ENCODE data around the gene PVR. TPM values are rescaled to one million over a fixed set of nuclear protein-coding genes. Genes with fewer than 3 reads are reported as not detected.

PVR gene
- total and polyA plus RNA-seq, 8 donors = 9.3 to 28.8 (median 18.7) TPM

DNA sequence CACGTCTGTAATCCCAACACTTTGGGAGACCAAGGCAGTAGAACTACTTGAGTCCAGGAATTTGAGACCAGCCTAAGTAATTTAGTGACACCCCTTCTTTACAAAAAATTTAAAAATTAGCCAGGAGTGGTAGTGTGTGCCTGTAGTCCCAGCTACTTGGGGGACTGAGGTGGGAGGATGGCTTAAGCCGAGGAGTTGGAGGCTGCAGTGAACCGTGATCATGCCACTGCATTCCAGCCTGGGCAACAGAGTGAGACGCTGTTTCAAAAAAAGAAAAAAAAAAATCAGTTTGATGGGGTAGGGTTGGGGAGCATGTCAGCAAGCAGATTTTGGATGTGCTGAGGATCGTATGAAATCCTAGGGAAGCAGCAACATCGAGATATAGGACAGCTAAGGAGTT lies 31.8 kb downstream of the PVR start:
- DNase-seq (peak in 1 of 6 donors; percentile 1), FAIRE-seq (no peak), ATAC-seq (no peak)
- H3K27me3 ChIP-seq = no peaks in the 10 kb centered on the region
- no peaks in the 10 kb centered on the region for H3K36me3 ChIP-seq
- no peak overlapping the region for H3K4me3 ChIP-seq
- TF ChIP-seq, protein P1, sequence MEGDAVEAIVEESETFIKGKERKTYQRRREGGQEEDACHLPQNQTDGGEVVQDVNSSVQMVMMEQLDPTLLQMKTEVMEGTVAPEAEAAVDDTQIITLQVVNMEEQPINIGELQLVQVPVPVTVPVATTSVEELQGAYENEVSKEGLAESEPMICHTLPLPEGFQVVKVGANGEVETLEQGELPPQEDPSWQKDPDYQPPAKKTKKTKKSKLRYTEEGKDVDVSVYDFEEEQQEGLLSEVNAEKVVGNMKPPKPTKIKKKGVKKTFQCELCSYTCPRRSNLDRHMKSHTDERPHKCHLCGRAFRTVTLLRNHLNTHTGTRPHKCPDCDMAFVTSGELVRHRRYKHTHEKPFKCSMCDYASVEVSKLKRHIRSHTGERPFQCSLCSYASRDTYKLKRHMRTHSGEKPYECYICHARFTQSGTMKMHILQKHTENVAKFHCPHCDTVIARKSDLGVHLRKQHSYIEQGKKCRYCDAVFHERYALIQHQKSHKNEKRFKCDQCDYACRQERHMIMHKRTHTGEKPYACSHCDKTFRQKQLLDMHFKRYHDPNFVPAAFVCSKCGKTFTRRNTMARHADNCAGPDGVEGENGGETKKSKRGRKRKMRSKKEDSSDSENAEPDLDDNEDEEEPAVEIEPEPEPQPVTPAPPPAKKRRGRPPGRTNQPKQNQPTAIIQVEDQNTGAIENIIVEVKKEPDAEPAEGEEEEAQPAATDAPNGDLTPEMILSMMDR (IDR thresholded peaks at IDR 0.05) = no peak
- no peaks in the 10 kb centered on the region for H3K4me1 ChIP-seq
- no peaks in the 10 kb centered on the region for H3K9me3 ChIP-seq
- H3K27ac ChIP-seq = no peak overlapping the region
- intact Hi-C loops (cut with DNase I) = no loop called here
- WGBS, 2 donors = 90 to 92% methylated on average over 6 of the region's 6 CpGs

DNA sequence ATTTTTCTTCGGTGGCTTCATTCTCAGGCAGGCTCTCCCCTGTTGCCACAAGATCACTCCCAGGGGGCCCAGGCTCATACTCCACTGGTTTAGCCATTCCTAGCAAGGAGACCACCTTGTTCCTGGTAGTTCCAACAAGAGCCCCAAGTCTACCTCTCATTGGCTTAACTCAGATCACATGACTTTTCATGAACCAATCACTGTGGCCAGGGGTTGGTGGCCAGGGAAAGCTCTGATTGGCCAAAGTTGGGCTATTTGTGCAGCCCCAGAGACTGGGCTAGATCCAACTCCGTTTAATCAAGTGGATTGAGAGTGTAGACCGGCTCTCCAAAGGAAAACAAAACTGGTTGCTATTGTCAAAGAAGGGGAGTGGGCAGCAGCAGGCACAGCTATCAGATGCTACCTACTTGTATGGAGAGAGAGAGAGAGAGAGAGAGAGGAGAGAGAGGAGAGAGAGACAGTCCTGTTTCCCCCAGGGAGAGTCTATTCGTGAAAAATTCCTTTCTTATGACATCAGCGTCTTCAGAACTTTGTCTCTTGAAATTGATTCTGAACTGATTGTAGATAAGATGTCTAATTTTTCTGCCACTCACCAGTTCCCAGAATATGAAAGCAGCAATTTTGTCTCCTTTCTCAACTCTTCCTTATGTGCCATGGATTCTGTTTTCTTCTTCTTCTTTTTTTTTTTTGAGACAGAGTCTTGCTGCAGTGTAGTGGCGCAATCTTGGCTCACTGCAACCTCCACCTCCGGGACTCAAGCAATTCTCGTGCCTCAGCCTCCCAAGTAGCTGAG lies 33.5 kb downstream of the PVR start:
- no peaks in the 10 kb centered on the region for H3K9me3 ChIP-seq
- TF ChIP-seq, protein P1 (IDR thresholded peaks at IDR 0.05) = no peak
- 66 to 70% methylated on average over 8 of the region's 8 CpGs for WGBS, 2 donors
- DNase-seq (peak in 1 of 6 donors; percentile 2), ATAC-seq (peak in 2 of 4 donors; percentile 17 to 43), FAIRE-seq (no peak)
- H3K4me1 ChIP-seq = no peaks in the 10 kb centered on the region
- H3K27me3 ChIP-seq = no peaks in the 10 kb centered on the region
- no peaks in the 10 kb centered on the region for H3K36me3 ChIP-seq
- intact Hi-C loops (cut with DNase I) = no loop called here
- no peak overlapping the region for H3K27ac ChIP-seq
- H3K4me3 ChIP-seq = no peak overlapping the region

DNA sequence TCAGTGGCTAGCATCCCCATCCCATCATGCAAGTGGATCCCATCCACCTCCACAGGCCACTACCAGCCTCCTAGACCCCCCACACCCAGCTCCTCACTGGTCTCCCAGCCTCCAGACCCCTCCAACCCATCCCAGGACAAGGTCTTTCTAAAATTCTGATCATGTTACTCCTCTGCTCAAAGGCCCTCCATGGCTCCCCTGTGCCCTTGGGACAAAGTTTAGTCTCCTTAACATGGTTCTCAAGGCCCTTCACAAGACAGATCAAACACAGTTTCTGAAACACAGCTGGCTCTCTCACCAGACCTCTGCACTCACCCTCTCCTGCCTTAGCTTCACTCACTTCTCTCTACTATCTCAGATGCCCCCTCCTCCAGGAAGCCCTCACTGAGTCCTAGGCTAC lies 36.8 kb downstream of the PVR start:
- FAIRE-seq (no peak), DNase-seq (no peak), ATAC-seq (no peak)
- intact Hi-C loops (cut with DNase I) = loop anchor here in 2 of 3 donors (10.0 kb wide), 2 partner anchors 94 to 154 kb away; partner anchors contain the start of gene CBLC (in 1 of the 2)
- no peaks in the 10 kb centered on the region for H3K27me3 ChIP-seq
- peaks cover 0 to 8% (median 0%) of the 10 kb centered on the region in 3 donors for H3K4me1 ChIP-seq
- no peaks in the 10 kb centered on the region for H3K9me3 ChIP-seq
- H3K4me3 ChIP-seq = no peak overlapping the region
- no peaks in the 10 kb centered on the region for H3K36me3 ChIP-seq
- no peak overlapping the region for H3K27ac ChIP-seq
- TF ChIP-seq, protein P1 (IDR thresholded peaks at IDR 0.05) = no peak

DNA sequence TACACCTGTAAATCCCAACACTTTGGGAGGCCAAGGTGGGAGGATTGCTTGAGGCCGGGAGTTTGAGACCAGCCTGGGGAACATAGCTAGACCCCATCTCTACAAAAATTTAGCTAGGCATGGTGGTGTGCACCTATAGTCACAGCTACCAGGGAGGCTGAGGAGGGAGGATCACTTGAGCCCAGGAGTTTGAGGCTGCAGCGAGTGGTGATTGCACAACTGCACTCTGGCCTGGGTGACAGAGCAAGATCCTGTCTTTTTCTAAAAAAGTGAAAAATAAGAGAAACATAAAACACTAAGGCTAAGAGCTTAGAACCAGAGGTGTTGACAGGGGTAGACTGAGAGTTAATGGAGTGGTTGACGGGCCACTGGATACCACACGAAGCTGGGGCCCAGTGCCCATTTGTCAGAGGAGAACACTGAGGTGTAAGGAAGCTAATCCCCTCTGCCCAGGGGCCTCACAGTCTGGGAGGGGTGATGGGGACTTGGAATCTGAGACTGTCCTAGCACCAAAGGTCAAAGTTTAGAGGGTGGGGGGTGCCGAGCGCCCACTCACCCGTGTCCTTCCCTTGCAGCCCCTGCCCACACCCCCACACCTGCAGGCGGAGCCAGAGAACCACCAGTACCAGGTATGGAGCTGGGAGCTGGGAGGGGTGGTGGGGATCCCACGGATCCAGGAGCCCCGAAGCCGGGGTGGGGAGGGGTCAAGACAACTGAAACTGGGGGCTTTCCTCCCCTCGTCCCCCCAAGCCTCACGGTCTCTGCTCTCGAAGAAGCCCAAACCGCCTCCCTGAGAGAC lies 38.5 kb downstream of the PVR start:
- DNase-seq (peak in 1 of 6 donors; percentile 40), ATAC-seq (no peak), FAIRE-seq (no peak)
- TF ChIP-seq, protein P1 (IDR thresholded peaks at IDR 0.05) = no peak
- no peak overlapping the region for H3K27ac ChIP-seq
- H3K4me1 ChIP-seq = peaks cover 0 to 8% (median 0%) of the 10 kb centered on the region in 3 donors
- no peaks in the 10 kb centered on the region for H3K27me3 ChIP-seq
- intact Hi-C loops (cut with DNase I) = loop anchor here in 2 of 3 donors (10.0 kb wide), 2 partner anchors 93 to 153 kb away; partner anchors contain the start of gene CBLC (in 1 of the 2)
- no peaks in the 10 kb centered on the region for H3K36me3 ChIP-seq
- no peak overlapping the region for H3K4me3 ChIP-seq
- 85 to 92% methylated on average over 15 of the region's 15 CpGs for WGBS, 2 donors
- no peaks in the 10 kb centered on the region for H3K9me3 ChIP-seq
